ENCODE measurements around the gene UTY.
"Not testable (repeated sequence)": the region's sequence is repeated elsewhere in the genome, so short reads cannot be mapped to it uniquely, and the experiment has no call there.

Gene UTY

DNA sequence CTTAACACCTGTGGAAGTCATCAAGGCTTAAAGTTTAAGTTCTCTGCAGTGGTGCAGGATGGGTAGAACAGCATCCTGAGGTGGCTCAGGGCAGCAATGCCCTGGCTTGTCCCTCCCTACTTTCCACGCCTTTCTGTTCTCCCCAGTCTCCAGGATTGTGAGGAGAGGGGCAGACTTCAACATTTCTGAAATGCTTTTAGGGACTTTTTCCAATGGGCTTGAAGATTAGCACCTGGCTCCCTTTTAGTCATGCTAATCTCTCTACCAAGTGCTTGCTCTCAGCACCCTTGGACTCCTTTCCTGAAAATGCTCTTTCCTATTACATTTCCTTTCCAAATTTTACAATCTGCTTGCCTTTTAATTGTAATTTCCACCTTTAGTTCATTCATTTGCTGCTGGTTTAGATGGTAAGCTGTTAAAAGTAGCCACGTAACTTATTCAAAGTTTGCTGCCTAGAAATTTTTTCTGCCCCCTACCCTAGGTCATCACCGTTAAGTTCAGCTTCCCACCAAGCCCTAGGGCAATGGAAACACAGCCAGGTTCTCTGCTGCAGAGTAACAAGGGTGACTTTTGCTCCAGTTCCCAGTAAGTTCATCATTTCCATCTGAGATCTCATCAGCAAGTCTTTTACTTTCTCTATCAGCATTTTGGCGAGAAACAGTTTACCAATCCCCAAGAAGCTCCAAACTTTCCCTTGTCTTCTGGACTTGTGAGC lies 183.5 kb downstream of the UTY start:
- DNase-seq, result no peak

DNA sequence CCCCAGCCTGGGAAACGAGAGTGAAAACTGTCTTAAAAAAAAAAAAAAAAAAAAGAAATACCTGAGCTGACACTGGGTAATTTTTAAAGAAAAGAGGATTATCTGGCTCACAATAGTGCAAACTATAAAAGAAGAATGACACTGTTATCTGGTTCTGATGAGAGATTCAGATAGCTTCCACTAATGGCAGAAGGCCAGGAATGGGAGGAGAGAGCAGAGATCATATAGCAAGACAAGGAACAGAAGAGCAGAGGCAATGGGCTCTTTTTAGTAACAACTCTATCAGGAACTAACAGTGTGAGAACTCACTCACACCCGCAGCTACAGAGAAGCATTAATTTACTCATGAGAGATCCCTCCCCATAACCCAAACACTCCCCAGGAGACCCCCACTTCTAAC lies 184.8 kb downstream of the UTY start:
- DNase-seq, result no peak

DNA sequence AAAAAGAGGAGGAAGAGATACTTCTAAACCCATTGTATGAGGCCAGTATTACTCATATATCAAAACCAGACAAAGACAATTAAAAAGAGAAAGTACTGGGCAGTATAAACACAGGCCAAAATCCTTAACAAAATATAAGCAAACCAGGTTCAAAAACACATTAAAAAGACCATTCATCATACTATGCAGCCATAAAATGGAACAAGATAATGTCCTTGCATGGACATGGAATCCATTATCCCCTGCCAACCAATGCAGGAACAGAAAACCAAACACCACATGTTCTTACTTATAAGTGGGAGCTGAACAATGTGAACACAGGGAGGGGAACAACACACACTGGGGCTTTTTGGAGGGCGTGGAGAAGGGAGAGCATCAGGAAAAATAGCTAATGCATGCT lies 188.6 kb downstream of the UTY start:
- no peak for DNase-seq

DNA sequence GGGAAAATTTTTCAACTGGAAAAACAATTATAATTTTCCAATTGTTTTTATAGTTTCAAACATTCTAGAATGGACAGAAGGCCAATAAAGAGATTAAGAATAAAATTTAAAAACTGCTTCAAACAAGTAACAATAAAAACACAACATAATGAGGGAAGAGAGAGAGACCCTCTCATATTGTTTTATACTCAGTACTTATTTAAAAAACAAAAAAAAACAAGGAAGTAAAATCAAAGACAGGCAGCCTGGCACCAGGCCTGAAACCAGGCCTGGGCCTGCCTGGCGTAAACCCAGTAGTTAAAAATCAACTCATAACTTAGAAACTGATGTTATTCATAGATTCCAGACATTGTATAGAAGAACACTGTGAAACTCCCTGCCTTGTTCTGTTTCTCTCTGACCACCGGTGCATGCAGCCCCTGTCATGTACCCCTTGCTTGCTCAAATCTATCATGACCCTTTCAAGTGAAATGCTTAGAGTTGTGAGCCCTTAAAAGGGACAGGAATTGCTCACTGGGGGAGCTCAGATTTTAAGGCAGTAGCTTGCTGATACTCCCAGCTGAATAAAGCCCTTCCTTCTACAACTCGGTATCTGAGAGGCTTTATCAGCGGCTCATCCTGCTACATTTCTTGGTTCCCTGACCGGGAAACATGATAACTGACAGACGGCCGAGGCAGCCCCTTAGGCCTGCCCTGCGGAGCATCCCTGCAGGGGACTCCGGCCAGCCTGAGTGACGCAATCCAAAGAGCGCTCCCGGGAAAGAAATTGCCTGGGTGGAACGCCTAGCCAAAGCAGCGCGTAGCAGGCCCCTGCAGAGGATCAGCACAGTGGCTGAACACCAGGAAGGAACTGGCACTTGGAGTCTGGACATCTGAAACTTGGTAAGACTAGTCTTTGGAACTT lies 197.4 kb downstream of the UTY start:
- not testable (repeated sequence) for DNase-seq

DNA sequence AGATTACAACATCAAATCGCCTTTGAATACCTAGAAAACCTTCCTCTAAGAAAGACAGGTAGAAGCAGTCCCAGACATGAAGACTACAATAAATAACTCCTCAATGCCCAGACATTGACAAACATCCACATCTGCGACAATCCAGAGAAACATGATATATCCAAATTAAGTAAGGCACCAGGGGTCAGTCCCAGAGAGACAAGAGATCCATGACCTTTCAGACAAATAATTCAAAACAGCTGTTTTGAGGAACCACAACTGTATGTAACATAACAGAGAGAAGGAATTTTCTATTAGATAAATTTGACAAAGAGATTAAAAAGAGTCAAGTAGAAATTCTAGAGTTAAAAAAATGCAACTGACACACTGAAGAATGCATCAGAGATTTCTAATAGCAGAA lies 200.3 kb downstream of the UTY start:
- DNase-seq, result no peak

DNA sequence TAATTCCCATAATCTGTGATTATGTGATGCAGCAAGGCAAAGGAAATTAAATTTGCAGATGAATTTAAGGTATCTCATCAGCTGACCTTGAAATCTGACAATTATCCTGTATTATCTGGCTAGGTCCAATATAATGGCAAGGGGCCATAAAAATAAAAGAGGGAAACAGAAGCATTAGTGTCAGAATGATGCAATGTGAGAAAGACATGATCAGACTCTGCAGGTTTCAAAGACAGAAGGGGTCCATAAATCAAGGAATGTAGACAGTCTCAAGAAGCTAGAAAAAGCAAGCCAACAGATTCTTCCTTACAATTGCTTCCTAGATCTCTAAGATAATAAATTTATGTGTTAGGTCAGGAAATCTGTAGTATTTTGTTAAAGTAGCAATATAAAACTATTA lies 208.1 kb downstream of the UTY start:
- DNase-seq, result no peak

DNA sequence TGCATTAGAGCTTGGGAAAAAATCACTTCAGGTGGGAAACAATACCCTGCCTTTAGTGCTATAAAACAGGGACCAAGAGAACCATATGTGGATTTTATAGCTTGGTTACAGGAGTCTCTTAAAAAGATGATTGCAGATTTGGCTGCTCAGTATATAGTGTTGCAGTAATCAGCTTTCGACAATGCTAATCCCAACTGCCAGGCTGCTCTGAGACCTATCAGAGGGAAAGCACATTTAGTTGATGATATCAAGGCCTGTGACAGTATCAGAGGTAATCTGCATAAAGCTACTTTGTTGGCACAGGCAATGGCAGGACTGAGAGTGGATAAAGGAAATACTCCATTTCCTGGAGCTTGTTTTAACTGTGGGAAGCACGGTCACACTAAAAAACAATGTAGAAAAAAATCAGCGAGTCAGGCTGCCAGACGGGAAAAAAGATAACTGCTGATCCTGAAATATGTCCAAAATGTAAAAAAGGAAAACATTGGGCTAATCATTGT lies 225.8 kb downstream of the UTY start:
- DNase-seq, result not testable (repeated sequence)

DNA sequence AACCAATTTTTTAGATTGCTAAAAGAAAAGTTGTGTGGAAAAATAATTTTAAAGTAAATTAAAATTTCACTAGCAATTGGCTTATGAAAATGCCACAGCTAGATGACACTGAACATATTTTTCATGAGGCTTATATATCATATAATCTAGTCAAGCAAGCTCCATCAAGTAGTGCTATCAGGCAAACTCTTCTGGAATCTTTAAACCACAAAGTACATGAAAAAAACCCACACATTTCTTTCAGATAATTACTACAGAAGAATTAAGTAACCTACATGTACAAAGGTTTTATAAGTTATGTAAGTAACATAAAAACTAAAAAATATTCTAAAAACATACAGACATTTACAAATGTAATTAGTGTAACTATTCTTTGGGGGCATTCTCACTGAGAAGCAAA lies 229.4 kb downstream of the UTY start:
- DNase-seq, result no peak

DNA sequence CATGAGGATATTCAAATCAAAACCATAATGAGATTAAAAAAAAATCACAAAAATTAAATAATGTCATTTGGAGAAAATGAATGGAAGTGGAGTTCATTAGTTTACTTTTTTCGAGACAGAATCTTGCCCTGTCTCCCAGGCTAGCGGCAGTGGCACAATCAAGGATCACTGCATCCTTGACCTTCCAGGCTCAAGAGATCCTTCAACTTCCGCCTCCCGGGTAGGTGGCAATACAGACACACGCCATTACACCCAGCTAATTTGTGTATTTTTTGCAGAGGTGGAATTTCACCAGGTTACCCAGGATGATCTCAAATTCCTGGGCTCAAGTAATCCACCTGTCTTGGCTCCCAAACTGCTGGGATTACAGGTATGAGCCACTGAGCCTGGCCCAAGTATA lies 236.1 kb downstream of the UTY start:
- DNase-seq, result no peak

DNA sequence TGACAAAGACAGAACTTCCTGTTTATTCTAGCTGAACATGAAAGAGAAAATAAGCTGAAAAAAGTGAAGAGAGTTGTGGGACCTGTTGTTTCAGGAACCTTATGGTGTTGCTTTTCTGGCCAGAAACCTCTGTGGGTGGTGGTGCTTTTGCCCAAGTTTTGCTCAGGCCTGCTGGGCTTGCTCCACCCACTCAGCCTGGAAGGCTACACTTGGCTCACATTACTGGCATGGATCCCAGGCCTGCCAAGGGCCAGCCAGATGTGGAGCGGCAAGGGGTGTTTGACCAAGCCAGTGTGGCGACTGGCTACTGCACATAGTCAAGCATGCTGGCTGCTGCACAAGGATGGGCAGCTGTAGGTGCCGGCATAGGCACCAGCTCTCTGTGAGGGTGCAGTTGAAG lies 245.9 kb downstream of the UTY start:
- no peak for DNase-seq

DNA sequence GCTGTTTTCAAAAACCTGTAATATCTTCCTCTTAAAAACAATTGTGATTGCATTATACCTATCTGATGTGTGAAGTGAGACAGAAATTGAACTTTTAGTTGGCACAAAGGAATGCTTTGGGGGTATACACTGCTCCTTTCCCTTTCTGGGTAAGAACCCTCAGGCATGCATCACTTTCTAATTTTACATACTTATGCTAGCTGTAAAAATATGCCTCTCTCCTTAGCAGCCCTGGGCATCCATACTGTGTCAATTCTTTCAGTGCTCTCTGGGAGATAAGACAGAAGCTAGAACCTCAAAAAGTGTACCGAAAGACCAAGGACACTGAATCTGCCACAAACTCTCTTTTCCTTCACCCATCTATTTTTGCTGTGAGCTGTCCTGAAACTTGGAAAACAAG lies 246.7 kb downstream of the UTY start:
- DNase-seq, result no peak

DNA sequence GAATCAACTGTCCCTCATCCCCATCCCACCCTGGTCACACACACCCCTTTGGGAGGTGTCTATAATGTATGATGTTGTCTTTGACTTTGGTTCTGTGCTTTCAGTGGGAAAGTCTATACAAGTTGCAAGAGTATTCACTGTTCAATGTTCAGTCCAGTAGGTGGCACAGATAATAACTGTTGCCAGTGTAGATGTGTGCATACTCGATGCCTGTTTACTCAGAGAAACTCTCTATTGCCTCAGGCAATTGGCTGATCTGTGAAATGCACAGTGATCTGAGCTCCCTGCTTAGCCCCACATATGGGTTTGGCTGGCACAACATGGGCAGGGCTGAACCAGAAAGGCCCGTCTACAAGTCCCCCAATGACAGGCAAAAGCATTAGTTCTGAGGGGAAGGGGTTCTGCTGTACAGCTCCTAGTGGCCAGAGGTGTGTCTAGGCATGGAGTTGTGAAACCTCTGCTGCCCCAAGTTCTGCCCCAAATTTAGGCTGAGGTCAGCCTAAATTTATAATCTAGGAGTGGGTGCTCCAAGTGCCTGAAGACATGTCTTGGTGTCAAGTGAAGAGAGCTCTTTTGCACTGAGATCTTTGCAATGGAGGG lies 252.4 kb downstream of the UTY start:
- no peak for DNase-seq

DNA sequence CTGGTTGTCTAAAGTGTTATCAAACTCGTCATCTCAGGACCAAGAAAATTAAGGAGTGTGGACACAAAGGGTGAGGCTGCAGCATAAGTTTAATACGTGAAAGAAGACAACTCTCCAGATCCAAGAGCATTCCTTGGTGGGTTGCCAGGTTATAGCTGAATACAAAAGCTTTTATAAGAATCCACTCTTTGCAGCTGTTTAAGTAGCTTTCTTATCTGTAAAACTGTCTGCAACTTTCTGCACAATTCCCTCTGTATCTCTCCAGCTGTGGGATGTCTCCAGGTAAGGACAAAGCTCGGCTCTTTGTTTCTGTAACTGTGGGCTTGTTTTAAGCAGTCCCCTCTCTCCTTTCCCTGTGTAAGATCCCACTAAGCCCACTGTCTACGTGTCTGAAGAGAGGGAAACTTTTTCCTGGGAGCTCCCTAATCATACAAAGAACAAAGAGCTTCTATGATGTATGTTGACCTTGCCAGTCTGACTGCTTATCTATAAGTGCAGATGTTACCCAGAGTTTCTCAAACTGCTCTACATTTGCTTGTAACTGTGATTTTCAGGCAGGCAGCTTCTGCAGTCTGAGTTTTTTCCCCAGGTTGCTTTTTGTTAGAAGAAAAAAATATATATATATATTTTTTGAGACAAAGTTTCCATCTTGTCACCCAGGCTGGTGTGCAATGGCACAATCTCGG lies 268.7 kb downstream of the UTY start:
- DNase-seq, result no peak

DNA sequence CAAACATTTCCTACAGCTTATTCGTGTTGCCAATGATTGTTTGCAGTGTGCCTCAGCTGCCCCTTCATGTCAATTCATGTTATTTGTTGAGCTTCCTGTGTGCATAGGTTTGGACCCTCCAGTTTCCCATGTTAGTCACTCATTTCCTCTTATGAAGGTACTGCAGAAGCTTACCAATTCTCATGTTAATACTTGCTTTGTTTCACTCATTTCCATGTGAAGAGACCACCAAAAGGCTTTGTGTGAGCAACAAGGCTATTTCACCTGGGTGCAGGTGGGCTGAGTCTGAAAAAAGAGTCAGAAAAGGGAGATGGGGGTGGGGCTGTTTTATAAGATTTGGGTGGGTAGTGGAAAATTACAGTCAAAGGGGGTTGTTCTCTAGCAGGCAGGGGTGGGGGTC lies 274.6 kb downstream of the UTY start:
- DNase-seq, result no peak

All from NCI-H526 treated with DMSO at 0.1 percent for 48 hours (cell line).